Omental fat pad (tissue), 4 donors: ENCODE data around the gene RAB17. TPM values are rescaled to one million over a fixed set of nuclear protein-coding genes. Genes with fewer than 3 reads are reported as not detected.
"Not testable (repeated sequence)": the region's sequence is repeated elsewhere in the genome, so short reads cannot be mapped to it uniquely, and the experiment has no call there.

ENCODE experiments used
- ATAC-seq: fragments of 150-250 bp; one replicate; pipeline ENCODE4 v1.9.1; 2016; ENCODE audit warnings: mild to moderate bottlenecking, moderate library complexity; ENCODE audit not compliant: low FRiP score
- DNase-seq: peaks from one replicate; pipeline ENCODE4 v3.0.0-alpha.2; 2019; ENCODE audit warnings: low spot score
- CTCF ChIP-seq, 3 donors: fragments of 450-650 bp; IDR thresholded peaks; one replicate each; pipeline ENCODE4 v1.5.1; 2016 to 2017; ENCODE audit warnings: antibody characterized with exemption in 3 of 3, mild to moderate bottlenecking in 3 of 3, moderate library complexity in 2 of 3
- total RNA-seq, 4 donors: library from RNA; depleted of rRNA; stranded (reverse); fragments of >200 nt; gene quantifications; one replicate each; pipeline ENCODE4 v1.1.0, GENCODE V29; 2016

RAB17 gene
- total RNA-seq, 4 donors from 2014 or later: 0.84 to 8.6 (median 3.5) TPM; not detected in 1

DNA sequence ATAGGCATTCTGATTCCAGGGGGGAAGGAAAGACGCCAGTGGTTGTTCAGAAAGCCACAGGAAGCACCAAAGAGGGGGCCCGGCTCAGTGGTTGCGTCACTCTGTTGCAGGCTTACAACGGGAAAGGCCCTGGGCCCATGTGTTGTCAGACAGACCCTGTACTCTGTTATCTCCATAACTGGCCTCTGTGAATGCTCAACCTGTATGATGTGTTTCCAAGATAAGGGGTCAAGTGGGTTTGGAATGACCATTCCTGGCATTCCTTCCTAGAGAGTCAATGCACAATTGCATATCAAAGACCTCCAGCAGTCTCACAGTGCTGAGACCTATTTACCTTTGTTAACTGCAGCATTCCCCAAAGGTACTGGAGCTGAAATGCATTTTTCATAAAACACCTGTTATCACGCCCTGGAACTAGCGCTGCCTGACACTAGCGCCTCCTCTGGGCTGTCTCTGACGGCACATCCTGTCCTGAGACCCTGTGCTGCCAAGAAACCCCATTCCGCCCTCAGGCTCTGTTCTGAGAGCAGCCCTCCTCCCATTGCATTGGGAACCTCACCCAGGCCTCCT lies 23.7 kb upstream of the RAB17 start:
- DNase-seq (no peak), ATAC-seq (no peak)
- no peak for TF ChIP-seq CTCF (IDR thresholded peaks at IDR 0.05)

- TF ChIP-seq CTCF (IDR thresholded peaks at IDR 0.05): no peak
- no peak for ATAC-seq
- DNase-seq: no peak
Measured at GRCh38 chr2:237613679-237614078, 23.1 kb upstream of the RAB17 start.

DNA sequence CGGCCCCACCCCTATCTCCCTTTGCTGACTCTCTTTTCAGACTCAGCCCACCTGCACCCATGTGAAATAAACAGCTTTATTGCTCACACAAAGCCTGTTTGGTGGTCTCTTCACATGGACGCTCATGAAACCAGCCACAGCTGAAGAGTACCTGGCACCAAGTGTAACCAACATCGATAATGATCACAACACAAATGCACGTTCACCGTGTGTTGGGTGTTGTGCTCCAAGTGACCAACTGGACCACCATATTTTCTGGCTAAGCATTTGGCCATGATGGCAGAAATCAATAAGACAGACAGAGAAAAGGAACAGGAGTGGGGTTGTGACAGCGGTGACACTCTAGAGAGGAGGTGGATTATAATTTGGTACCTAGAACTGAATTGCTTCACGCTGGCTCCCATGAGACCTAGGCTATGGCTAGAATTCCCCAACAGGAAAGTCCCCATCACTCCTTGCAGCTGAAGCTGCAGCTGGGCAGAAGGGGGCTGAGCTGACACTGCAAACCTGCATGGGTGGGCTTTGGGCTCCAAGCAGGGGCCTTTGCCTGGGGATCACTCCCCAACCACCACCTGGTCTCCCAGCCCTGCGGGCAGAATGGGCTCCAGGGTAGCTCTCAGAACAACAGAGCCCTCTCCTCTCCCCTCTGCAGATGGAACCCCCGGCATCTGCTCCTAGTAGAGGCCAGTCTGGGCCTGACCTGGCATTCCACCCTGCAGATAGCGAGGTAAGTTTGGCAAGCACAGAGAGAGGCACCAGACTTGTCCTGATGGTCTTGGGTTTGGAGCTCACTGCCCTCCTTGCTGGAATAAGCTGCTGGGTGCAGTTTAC lies 22.2 kb upstream of the RAB17 start:
- no peak for TF ChIP-seq CTCF (IDR thresholded peaks at IDR 0.05)
- ATAC-seq: no peak
- DNase-seq: no peak

DNA sequence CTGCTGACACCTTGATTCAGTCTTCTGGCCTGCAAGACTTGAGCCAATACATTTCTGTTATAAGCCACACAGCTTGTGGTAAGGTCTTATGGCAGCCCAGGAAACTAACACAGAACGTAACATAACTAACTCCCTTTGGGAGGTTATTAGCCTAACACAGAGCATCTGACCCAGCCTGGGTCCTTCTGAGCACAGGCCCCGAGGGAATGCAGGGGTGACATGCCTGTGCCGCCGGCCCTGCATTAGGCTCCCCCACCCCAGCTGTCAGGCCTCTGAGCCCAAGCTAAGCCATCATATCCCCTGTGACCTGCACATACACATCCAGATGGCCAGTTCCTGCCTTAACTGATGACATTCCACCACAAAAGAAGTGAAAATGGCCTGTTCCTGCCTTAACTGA lies 16.0 kb upstream of the RAB17 start:
- ATAC-seq: not testable (repeated sequence)

DNA sequence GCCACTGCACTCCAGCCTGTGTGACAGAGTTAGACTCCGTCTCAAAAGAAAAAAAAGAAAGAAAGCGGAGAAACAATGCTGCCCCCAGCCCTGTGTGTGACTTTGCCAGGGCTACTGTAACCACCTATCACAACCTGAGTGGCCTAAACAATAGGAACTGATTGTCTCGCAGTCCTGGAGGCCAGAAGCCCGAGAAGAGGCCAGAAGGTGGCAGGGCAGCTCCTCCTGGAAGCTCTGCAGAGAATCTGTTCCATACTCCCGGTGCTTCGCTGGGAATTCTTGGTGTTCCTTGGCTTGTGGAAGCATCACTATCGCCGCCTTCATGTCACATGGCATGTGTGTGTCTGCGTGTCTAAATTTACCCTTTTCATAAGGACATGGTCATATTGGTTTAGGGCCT lies 14.4 kb upstream of the RAB17 start:
- DNase-seq (no peak), ATAC-seq (no peak)
- no peak for TF ChIP-seq CTCF (IDR thresholded peaks at IDR 0.05)

More for the DNA sequence above, 16.0 kb upstream of the RAB17 start:
- DNase-seq: not testable (repeated sequence)

DNA sequence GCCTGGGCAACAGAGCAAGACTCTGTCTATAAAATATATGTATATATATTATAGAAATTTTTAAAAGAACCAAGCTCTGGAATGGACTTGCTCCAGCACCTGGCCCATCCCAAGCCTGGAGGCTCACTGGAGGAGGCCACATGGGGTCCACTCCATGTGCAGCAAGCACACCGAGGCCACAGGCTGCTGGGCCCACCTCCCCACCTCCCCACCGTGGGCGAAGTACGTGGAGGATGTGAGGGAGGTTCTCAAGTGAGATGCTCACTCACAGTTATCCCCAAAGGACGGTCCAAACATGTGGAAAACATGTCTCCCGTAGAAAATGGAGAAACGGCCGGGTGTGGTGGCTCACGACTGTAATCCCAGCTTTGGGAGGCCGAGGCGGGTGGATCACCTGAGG lies 13.9 kb upstream of the RAB17 start:
- ATAC-seq (no peak), DNase-seq (no peak)
- TF ChIP-seq CTCF (IDR thresholded peaks at IDR 0.05): no peak

DNA sequence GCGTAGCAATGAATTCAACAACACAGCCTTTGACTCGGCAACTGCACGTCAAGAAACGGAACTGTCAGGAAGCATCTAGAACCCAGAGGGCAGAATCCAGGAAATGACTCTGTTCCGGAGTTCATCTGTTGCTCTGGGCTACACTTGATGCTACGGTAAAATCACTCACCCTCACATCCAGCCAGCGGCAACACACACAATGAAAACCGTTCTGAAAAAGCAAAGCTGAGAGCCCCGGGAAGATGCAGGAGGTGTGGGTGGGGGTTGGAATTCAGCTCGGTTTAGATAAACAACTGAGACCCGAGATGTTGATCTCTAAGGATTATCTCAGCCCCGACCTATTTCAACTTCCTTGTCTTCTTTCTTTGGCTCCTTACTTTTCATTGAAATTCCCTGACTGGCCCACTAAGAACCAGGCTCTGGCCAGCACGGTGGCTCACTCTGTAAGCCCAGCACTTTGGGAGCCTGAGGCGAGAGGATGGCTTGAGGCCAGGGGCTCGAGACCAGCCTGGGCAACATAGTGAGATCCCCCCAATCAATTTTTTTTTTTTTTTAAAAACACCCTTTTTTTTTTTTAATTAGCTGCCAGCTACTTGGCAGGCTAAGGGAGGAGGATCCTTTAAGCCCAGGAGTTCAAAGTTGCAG lies 13.3 kb upstream of the RAB17 start:
- peak; percentile 50 for ATAC-seq
- no peak for TF ChIP-seq CTCF (IDR thresholded peaks at IDR 0.05)

More for the DNA sequence above, 13.3 kb upstream of the RAB17 start:
- DNase-seq: no peak
